Activated CD4-positive, alpha-beta T cell treated with anti-CD3 and anti-CD28 coated beads, Interleukin-2, amount 50 U/mL, for 16 hours (primary cell): ENCODE measurements around the gene KLHL22.
A peak's percentile ranks its signal among the peaks of the same experiment; 100 is the strongest.
"Not testable (repeated sequence)": the region's sequence is repeated elsewhere in the genome, so short reads cannot be mapped to it uniquely, and the experiment has no call there.

Experiments used
- DNase-seq: peaks from one replicate; pipeline ENCODE4 v3.0.0-alpha.2; 2020

The KLHL22 gene

GRCh38 chr22:20430720-20431510 is 64.7 kb downstream of the KLHL22 start:
- DNase-seq: peak; percentile 64

GRCh38 chr22:20430101-20430719 is 65.4 kb downstream of the KLHL22 start:
- DNase-seq: no peak

- DNase-seq: peak; percentile 76
Observed at GRCh38 chr22:20429254-20430100, 66.1 kb downstream of the KLHL22 start.

- DNase-seq: no peak
Observed at GRCh38 chr22:20428496-20429253, 66.9 kb downstream of the KLHL22 start.

- no peak for DNase-seq
Observed at GRCh38 chr22:20427945-20428417, 67.6 kb downstream of the KLHL22 start.

GRCh38 chr22:20427104-20427944 is 68.3 kb downstream of the KLHL22 start:
- DNase-seq: no peak

- DNase-seq: no peak
Observed at GRCh38 chr22:20426259-20426615, 69.4 kb downstream of the KLHL22 start.

- DNase-seq: no peak
Observed at GRCh38 chr22:20425566-20426258, 69.9 kb downstream of the KLHL22 start.

- DNase-seq: peak; percentile 27
Observed at GRCh38 chr22:20424932-20425565, 70.5 kb downstream of the KLHL22 start.

GRCh38 chr22:20424568-20424931 is 71.0 kb downstream of the KLHL22 start:
- no peak for DNase-seq

GRCh38 chr22:20423906-20424551 is 71.6 kb downstream of the KLHL22 start:
- DNase-seq: no peak

GRCh38 chr22:20423008-20423905 is 72.3 kb downstream of the KLHL22 start:
- DNase-seq: no peak

- DNase-seq: no peak
Observed at GRCh38 chr22:20422271-20423007, 73.2 kb downstream of the KLHL22 start.

GRCh38 chr22:20421507-20421874 is 74.1 kb downstream of the KLHL22 start:
- no peak for DNase-seq

- no peak for DNase-seq
Observed at GRCh38 chr22:20420157-20420842, 75.3 kb downstream of the KLHL22 start.

GRCh38 chr22:20419664-20419951 is 76.0 kb downstream of the KLHL22 start:
- DNase-seq: no peak

GRCh38 chr22:20418211-20418788 is 77.3 kb downstream of the KLHL22 start:
- peak; percentile 66 for DNase-seq

GRCh38 chr22:20415699-20416098 is 79.9 kb downstream of the KLHL22 start:
- not testable (repeated sequence) for DNase-seq
